BE2C (cell line): ENCODE data around the gene COBL.

ENCODE experiments used
- DNase-seq: peaks from one replicate; pipeline ENCODE4 v3.0.0-alpha.2; 2020
- H3K27me3 ChIP-seq: fragments of 250-450 bp; sonication (Bioruptor Pico); 2 replicates; pipeline ENCODE4 v1.5.1; 2020; ENCODE audit warnings: mild to moderate bottlenecking
- H3K36me3 ChIP-seq: fragments of 250-450 bp; sonication (Bioruptor Pico); 2 replicates; pipeline ENCODE4 v1.5.1; 2020; ENCODE audit warnings: mild to moderate bottlenecking
- H3K4me1 ChIP-seq: fragments of 250-450 bp; sonication (Bioruptor Pico); 2 replicates; pipeline ENCODE4 v1.5.1; 2020
- H3K4me3 ChIP-seq: 2 replicates; pipeline ENCODE4 v1.5.1; 2011; ENCODE audit warnings: low read depth, low read length
- H3K9me3 ChIP-seq: fragments of 250-450 bp; sonication (Bioruptor Pico); 2 replicates; pipeline ENCODE4 v1.5.1; 2020
- TF ChIP-seq, protein P1 (sequence below): IDR thresholded peaks from 2 replicates; pipeline ENCODE4 v1.5.1; 2012; ENCODE audit warnings: mild to moderate bottlenecking, low read depth, low read length

The COBL gene

DNA sequence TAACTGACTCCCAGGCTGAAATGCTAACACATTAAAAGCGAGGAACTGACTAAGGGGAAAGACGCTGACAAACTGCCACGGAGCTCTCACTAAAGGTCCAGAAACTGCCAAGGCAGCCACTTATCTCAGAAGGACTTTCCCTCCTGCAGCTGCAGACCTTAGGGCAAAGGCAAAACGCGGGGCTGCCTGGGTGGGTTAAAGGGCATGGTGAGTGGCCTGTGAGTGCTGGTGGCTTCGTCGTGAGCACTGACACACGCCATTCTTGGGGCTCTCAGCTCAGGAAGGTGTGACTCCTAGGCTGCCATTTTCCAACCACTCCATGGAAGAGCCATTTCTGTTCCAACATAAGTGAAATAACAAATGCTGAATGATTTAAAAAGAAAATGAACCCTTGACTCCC, 232.5 kb downstream of the COBL start:
- TF ChIP-seq, protein P1, sequence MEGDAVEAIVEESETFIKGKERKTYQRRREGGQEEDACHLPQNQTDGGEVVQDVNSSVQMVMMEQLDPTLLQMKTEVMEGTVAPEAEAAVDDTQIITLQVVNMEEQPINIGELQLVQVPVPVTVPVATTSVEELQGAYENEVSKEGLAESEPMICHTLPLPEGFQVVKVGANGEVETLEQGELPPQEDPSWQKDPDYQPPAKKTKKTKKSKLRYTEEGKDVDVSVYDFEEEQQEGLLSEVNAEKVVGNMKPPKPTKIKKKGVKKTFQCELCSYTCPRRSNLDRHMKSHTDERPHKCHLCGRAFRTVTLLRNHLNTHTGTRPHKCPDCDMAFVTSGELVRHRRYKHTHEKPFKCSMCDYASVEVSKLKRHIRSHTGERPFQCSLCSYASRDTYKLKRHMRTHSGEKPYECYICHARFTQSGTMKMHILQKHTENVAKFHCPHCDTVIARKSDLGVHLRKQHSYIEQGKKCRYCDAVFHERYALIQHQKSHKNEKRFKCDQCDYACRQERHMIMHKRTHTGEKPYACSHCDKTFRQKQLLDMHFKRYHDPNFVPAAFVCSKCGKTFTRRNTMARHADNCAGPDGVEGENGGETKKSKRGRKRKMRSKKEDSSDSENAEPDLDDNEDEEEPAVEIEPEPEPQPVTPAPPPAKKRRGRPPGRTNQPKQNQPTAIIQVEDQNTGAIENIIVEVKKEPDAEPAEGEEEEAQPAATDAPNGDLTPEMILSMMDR: no peak
- no peaks in the 10 kb centered on the region for H3K36me3 ChIP-seq
- H3K9me3 ChIP-seq: no peaks in the 10 kb centered on the region
- H3K4me1 ChIP-seq: no peaks in the 10 kb centered on the region
- H3K27me3 ChIP-seq: peaks cover 6% of the 10 kb centered on the region
- H3K4me3 ChIP-seq: no peak overlapping the region
- DNase-seq: no peak

DNA sequence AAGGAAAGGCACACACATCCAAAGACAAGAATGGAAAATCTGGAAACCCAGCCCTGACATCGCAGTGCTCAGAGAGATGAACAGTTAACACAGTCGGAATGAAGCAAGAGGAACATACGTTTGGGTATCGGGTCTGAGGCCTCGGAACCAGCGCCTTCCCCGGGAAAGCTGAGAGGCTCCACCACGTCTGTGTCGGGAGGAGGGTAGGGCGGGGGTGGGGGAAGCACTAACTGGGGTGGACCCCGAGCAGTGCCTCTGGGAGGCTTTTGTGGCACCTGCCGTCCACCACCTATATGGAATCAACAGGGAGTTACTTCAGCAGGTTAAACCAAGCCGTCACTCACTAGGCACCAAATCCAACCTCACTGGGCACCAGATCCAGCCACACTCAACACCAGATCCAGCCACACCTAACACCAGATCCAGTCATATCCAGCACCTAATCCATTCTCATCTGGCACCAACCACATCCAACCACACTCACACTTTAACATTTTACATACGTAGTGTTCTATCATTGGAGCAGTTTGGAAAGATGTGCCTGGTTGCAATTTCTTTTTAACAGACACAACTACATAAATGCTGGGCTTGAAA, 233.6 kb downstream of the COBL start:
- Histone ChIP-seq H3K27me3 (peaks cover 6% of the 10 kb centered on the region), H3K9me3 (no peaks in the 10 kb centered on the region), H3K4me3 (no peak overlapping the region), H3K4me1 (no peaks in the 10 kb centered on the region), H3K36me3 (no peaks in the 10 kb centered on the region)
- DNase-seq: no peak
- TF ChIP-seq, protein P1: no peak

DNA sequence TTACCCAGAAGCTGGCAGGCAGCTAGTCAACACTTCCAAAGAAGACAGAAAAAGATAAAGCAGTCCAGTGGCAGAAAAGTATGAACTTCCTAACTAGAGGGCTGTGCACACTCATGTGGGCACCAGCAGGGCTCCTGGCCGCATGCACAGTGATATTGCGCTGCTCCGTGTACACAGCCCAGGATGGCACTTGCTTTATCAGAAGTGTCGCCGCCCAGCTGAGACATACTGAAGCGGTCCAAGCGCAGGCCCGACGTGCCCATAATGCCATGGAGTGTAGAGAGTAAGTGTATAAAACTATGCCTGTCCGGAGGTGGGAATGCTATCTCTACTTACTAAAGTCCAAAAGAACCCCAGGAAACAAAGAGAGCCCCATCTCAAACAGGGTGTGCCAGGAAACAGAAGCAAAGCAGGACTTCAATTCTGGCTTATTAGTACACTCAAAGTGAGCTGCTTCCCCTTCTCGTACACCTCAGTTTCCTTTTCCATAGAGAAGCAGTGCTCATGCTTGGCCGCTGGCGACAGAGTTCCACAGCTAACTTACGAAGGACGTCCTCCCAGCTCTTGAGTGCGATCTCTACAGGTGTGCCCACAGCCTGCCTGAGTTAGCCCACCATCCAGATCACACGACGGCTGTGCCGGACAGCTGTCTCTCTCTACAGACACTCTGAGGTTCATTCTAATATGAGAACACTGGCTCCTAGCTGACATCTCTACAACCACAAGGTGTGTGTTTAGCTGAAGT, 234.3 kb downstream of the COBL start:
- no peaks in the 10 kb centered on the region for H3K36me3 ChIP-seq
- TF ChIP-seq, protein P1: no peak
- H3K4me3 ChIP-seq: no peak overlapping the region
- DNase-seq: no peak
- H3K27me3 ChIP-seq: peaks cover 6% of the 10 kb centered on the region
- H3K4me1 ChIP-seq: no peaks in the 10 kb centered on the region
- H3K9me3 ChIP-seq: no peaks in the 10 kb centered on the region

DNA sequence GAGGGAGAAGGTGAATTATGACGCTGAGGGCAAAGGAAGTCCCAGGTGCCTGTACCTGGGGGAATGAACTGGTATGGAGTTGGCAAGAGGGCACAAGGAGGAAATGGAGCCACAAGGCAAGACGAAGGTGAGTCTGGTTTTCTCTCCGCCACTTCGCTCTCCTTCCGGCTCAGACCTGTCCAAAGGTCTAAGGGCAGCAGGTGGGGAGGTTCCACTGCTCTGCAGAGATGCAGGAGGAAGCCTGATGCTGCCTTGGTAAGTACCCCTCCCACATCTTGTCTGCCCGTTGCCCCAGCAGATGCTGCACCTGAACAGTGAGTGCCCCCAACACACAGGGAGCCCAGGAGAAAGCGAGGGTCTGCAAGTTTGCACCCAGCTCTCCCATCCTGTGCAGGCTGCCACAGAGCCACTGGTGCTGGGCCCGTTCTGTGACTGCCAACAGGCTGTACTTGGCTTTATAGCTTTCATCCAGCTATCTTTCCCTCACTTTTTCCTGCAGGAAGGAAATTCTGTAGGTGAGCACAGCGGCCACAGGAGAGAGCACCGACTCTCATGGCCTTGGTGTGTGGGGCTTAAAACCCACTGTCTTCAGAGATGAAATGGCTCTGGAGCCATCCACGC, 235.2 kb downstream of the COBL start:
- DNase-seq: no peak
- Histone ChIP-seq H3K4me3 (no peak overlapping the region), H3K4me1 (no peaks in the 10 kb centered on the region), H3K27me3 (peaks cover 6% of the 10 kb centered on the region), H3K36me3 (no peaks in the 10 kb centered on the region), H3K9me3 (no peaks in the 10 kb centered on the region)
- TF ChIP-seq, protein P1: no peak

DNA sequence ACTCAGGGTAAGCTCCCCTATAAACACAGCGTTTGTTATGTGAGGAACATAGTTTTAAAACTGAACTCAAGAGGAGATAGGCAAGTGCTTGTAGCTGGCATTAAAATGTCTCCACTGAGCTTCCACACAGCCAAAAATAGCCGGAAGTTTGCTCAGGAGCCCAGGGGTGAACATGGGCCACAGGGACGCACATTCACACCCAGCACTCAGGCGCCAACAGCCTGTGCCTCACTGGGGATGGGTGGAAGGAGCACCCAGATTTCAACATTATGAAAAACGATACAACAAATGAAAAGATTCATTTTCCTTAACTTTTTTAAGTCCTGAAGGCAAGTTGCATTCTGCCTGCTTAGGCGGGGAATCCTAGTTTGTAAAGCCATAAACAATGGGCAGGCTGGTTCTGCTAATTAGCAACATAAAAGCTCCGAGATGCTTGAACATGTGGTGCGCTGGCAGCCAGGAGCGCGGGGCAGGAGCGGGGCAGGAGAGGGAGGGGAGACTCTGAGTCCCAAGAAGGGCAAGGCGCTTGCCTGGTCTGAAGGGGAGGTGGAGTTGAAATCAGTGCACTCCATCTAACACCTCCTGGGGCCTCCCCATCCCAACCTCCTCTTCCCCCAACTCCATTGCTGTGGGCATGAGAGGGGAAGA, 235.9 kb downstream of the COBL start:
- H3K36me3 ChIP-seq: no peaks in the 10 kb centered on the region
- H3K4me1 ChIP-seq: no peaks in the 10 kb centered on the region
- DNase-seq: no peak
- no peak overlapping the region for H3K4me3 ChIP-seq
- no peaks in the 10 kb centered on the region for H3K9me3 ChIP-seq
- TF ChIP-seq, protein P1: no peak
- H3K27me3 ChIP-seq: peaks cover 6% of the 10 kb centered on the region

DNA sequence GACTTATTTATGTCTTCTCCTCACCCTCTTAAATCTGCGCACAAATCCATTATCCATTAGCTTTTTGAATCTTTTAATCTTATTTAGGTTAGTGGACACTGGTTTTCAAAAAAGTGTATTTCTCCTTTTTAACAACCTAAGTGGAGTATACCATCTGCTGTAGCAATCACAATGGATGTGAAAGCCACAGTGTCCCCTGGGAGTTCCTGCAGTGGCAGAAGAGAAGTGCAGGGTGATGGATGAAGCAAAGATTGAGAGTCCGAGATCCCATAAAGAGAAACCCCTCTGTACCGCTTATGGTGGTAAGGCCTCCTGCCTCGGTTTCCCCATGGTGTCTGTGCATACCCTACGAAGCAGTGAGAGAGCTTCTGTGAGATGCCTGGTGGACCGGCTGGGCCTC, 236.4 kb downstream of the COBL start:
- H3K27me3 ChIP-seq: peaks cover 6% of the 10 kb centered on the region
- H3K36me3 ChIP-seq: no peaks in the 10 kb centered on the region
- H3K9me3 ChIP-seq: no peaks in the 10 kb centered on the region
- no peaks in the 10 kb centered on the region for H3K4me1 ChIP-seq
- no peak overlapping the region for H3K4me3 ChIP-seq
- DNase-seq: no peak
- TF ChIP-seq, protein P1: no peak
